ENCODE results near the gene AP2S1.

The AP2S1 gene

GRCh38 chr19:46797881-46798280, 52.8 kb downstream of the AP2S1 start:
- DNase-seq: no peak

GRCh38 chr19:46791944-46792343, 58.7 kb downstream of the AP2S1 start:
- DNase-seq: peak in 1 of 2 donors; percentile 78

- no peak for DNase-seq
These were observed 61.3 kb downstream of the AP2S1 start for GRCh38 chr19:46789371-46789770.

GRCh38 chr19:46788968-46789338, 61.7 kb downstream of the AP2S1 start:
- DNase-seq: no peak

- peak; percentile 98 to 99 for DNase-seq
These were observed 62.2 kb downstream of the AP2S1 start, which contains the start of gene SLC1A5 for GRCh38 chr19:46788262-46788967. SLC1A5 (minus strand) TSS chr19:46788594; CDS start chr19:46787965, 629 bp downstream.
